K562 (cell line): ENCODE data around the gene EPC2. TPM values are rescaled to one million over a fixed set of nuclear protein-coding genes. Genes with fewer than 3 reads are reported as not detected.

ENCODE experiments used
- ATAC-seq: fragments of 200-7000 bp; cut with Tn5 transposase; 3 replicates; pipeline ENCODE4 v1.9.1; 2020; ENCODE audit warnings: moderate library complexity
- BruUV-seq: library from RNA; stranded (reverse); fragments of 400-500 nt; replicated peaks from 2 replicates; lab custom pipeline; 2021; lab: Mats Ljungman, UMichigan
- CTCF ChIA-PET: fragments of 300-600 bp; formaldehyde crosslinking; extraction: SDS; loops from one replicate; lab custom pipeline; 2021; ENCODE audit warnings: low intra/inter-chr PET ratio; lab: Yijun Ruan, JAX
- POLR2A ChIA-PET: fragments of 300-600, 350-650 bp; sonication (Branson Sonifier 250); formaldehyde crosslinking; extraction: SDS; loops from one replicate; lab custom pipeline; 2021; ENCODE audit warnings: antibody characterized with exemption, inconsistent platforms; lab: Yijun Ruan, JAX
- DNase-seq, 4 experiments: peaks; one replicate each; pipeline versions ENCODE4 v3.0.0 to v3.0.0-alpha.2; 2011 to 2018; ENCODE audit warnings: low spot score in 3 of 4, mixed read lengths in 3 of 4; ENCODE audit errors: extremely low read depth in 1 of 4
- FAIRE-seq: peaks from 2 replicates; lab custom pipeline; 2011; peaks lifted over from hg19 to GRCh38; lab: Jason Lieb, UNC
- H2AFZ ChIP-seq: 2 replicates; pipeline ENCODE4 v1.6.0; 2011; ENCODE audit warnings: low read depth, low read length, control low read depth, inconsistent platforms
- H3K27ac ChIP-seq: fragments of 200-600 bp; 3 replicates; pipeline ENCODE4 v1.8.0; 2011; ENCODE audit warnings: low read depth, mild to moderate bottlenecking, control low read depth, inconsistent platforms, low read length, moderate library complexity, mixed read lengths; ENCODE audit errors: extremely low read depth
- H3K27me3 ChIP-seq, 2 experiments: fragments of 300-600 bp in 1 of 2; 2 replicates in 1 of 2; 3 replicates in 1 of 2; pipeline versions ENCODE4 v1.6.0 to v1.8.0; 2011; ENCODE audit warnings: inconsistent platforms in 2 of 2, low read length in 2 of 2, mild to moderate bottlenecking in 1 of 2, mixed read lengths in 1 of 2, moderate library complexity in 1 of 2; ENCODE audit not compliant: control insufficient read depth in 2 of 2, insufficient read depth in 2 of 2
- H3K36me3 ChIP-seq: fragments of 300-600 bp; 3 replicates; pipeline ENCODE4 v1.8.0; 2011; ENCODE audit warnings: mild to moderate bottlenecking, low read length, inconsistent platforms; ENCODE audit not compliant: control insufficient read depth, insufficient read depth
- H3K4me1 ChIP-seq, 2 experiments: fragments of 200-600 bp in 1 of 2; replicated peaks in 1 of 2; 2 replicates in 1 of 2; 3 replicates in 1 of 2; pipeline versions ENCODE4 v1.5.1 to v1.8.0; 2011; ENCODE audit warnings: inconsistent platforms in 2 of 2, low read length in 2 of 2, mild to moderate bottlenecking in 1 of 2, mixed read lengths in 1 of 2, moderate library complexity in 1 of 2; ENCODE audit not compliant: control insufficient read depth in 2 of 2, insufficient read depth in 2 of 2
- H3K4me2 ChIP-seq: 2 replicates; pipeline ENCODE4 v1.6.1; 2011; ENCODE audit warnings: low read length, control low read depth, inconsistent platforms, mixed read lengths; ENCODE audit not compliant: insufficient read depth
- H3K4me3 ChIP-seq: fragments of 200-600 bp; sonication (generic), shearing (Covaris generic); 2 replicates; pipeline ENCODE4 v1.5.1; 2016; ENCODE audit warnings: control low read depth, inconsistent platforms
- H3K79me2 ChIP-seq: fragments of 200-600 bp; 3 replicates; pipeline ENCODE4 v1.8.0; 2011; ENCODE audit warnings: low read length, inconsistent platforms; ENCODE audit not compliant: control insufficient read depth, insufficient read depth
- H3K9ac ChIP-seq, 2 experiments: 2 replicates each; pipeline versions ENCODE4 v1.6.0 to v1.6.1; 2011; ENCODE audit warnings: low read depth in 2 of 2, low read length in 2 of 2, control low read depth in 1 of 2, inconsistent platforms in 1 of 2, mild to moderate bottlenecking in 1 of 2, mixed read lengths in 1 of 2; ENCODE audit not compliant: insufficient read depth in 1 of 2
- H3K9me1 ChIP-seq: one replicate; pipeline ENCODE4 v1.6.0; 2011; ENCODE audit warnings: inconsistent platforms, mild to moderate bottlenecking, low read length, moderate library complexity; ENCODE audit not compliant: control insufficient read depth, insufficient read depth
- H3K9me3 ChIP-seq: replicated peaks from 2 replicates; pipeline ENCODE4 v1.5.1; 2011; ENCODE audit warnings: low read depth, low read length, inconsistent platforms; ENCODE audit not compliant: control insufficient read depth, insufficient read depth
- H4K20me1 ChIP-seq: replicated peaks from 2 replicates; pipeline ENCODE4 v1.6.1; 2011; ENCODE audit warnings: low read length, inconsistent platforms, mixed read lengths; ENCODE audit not compliant: control insufficient read depth, insufficient read depth
- ARHGAP35 ChIP-seq: fragments of 450-650 bp; IDR thresholded peaks from 2 replicates; pipeline ENCODE4 v1.6.1; 2018; ENCODE audit not compliant: partially characterized antibody
- CREBBP ChIP-seq: IDR thresholded peaks from one replicate; pipeline ENCODE4 v1.6.1; 2012; ENCODE audit warnings: low read depth, mild to moderate bottlenecking, control low read depth, inconsistent platforms, low read length
- EWSR1 ChIP-seq: fragments of 450-650 bp; IDR thresholded peaks from 2 replicates; pipeline ENCODE4 v1.6.1; 2018; ENCODE audit warnings: borderline replicate concordance, mild to moderate bottlenecking, low read depth, moderate library complexity; ENCODE audit not compliant: partially characterized antibody
- ILF3 ChIP-seq: fragments of 450-650 bp; IDR thresholded peaks from 2 replicates; pipeline ENCODE4 v1.6.1; 2018; ENCODE audit warnings: antibody characterized with exemption, mild to moderate bottlenecking, moderate library complexity, borderline replicate concordance
- MAFF ChIP-seq: IDR thresholded peaks from 2 replicates; pipeline ENCODE4 v1.6.1; 2012; ENCODE audit warnings: low read length, improper control_type of control experiment
- NFIC ChIP-seq: fragments of 450-650 bp; IDR thresholded peaks from 2 replicates; pipeline ENCODE4 v1.6.1; 2017; ENCODE audit warnings: mild to moderate bottlenecking, inconsistent platforms
- RFX1 ChIP-seq: fragments of 450-650 bp; IDR thresholded peaks from 2 replicates; pipeline ENCODE4 v1.6.1; 2016; ENCODE audit warnings: mild to moderate bottlenecking, moderate library complexity
- SIN3B ChIP-seq: fragments of 450-650 bp; IDR thresholded peaks from 2 replicates; pipeline ENCODE4 v1.6.1; 2017; ENCODE audit warnings: low read depth, mild to moderate bottlenecking, moderate library complexity
- TCFL5 ChIP-seq: fragments of 250-450 bp; sonication (Bioruptor Pico); conservative IDR thresholded peaks from 2 replicates; pipeline ENCODE4 v1.6.1; 2021; ENCODE audit warnings: mild to moderate bottlenecking, moderate library complexity, matching md5 sums
- TRIM24 ChIP-seq, 2 experiments: fragments of 450-650 bp; IDR thresholded peaks; 2 replicates each; pipeline ENCODE4 v1.6.1; 2016
- ZNF780A ChIP-seq: fragments of 250-450 bp; sonication (Bioruptor Pico); IDR thresholded peaks from 2 replicates; pipeline ENCODE4 v1.5.0; 2021; ENCODE audit warnings: mild to moderate bottlenecking
- WGBS: fragments of 100-300 bp; shearing (Covaris generic); methylation state at CpG from one replicate; pipeline ENCODE4 v1.1.6; 2016; ENCODE audit warnings: low coverage, mixed read lengths; ENCODE audit not compliant: insufficient coverage; ENCODE audit errors: missing lambda C conversion rate; 5-methylcytosine and 5-hydroxymethylcytosine counted together
- in situ Hi-C: fragments of 300-500 bp; cut with MboI; formaldehyde crosslinking; loops from 4 replicates; pipeline ENCODE4 v1.15.0; 2018; ENCODE audit warnings: inconsistent platforms, mixed read lengths
- intact Hi-C: fragments of 100-400 bp; cut with micrococcal nuclease; formaldehyde crosslinking; loops from 2 replicates; pipeline ENCODE4 v1.14.2; 2022
- polyA plus RNA-seq, 8 experiments: library from polyadenylated mRNA; depleted of rRNA in 4 of 8; stranded (reverse) in 5 of 8; unstranded in 3 of 8; fragments of >200 nt; fragmentation: Nextera tagmentation in 2 of 8; fragmentation: Illumina TruSeq in 1 of 8; extraction: Ambion mirVana in 2 of 8; extraction: Trizol in 1 of 8; gene quantifications; 2 replicates each; pipeline versions ENCODE4 v1.2.1 to v1.2.3, GENCODE V29; 2011 to 2014; ENCODE audit warnings: inconsistent platforms in 1 of 8, missing spikeins in 1 of 8
- total RNA-seq, 7 experiments: library from RNA; depleted of rRNA in 6 of 7; stranded (reverse); fragments of >200 nt in 6 of 7; fragmentation: Illumina TruSeq in 2 of 7; extraction: Trizol in 2 of 7; gene quantifications; 2 replicates each; pipeline versions ENCODE4 v1.2.1 to v1.2.3, GENCODE V29; 2011 to 2021; ENCODE audit warnings: low replicate concordance in 1 of 7
- TF ChIP-seq, protein P1 (sequence below): fragments of 450-650 bp; formaldehyde crosslinking; IDR thresholded peaks from 2 replicates; pipeline ENCODE4 v1.4.0; 2022; ENCODE audit warnings: missing genetic modification characterization

EPC2 gene
- total and polyA plus RNA-seq, 9 of the 15 experiments (the other 6 are each of a cell fraction or from before 2014, with no cell fraction given), result 7.0 to 35.8 (median 29.1) TPM

DNA sequence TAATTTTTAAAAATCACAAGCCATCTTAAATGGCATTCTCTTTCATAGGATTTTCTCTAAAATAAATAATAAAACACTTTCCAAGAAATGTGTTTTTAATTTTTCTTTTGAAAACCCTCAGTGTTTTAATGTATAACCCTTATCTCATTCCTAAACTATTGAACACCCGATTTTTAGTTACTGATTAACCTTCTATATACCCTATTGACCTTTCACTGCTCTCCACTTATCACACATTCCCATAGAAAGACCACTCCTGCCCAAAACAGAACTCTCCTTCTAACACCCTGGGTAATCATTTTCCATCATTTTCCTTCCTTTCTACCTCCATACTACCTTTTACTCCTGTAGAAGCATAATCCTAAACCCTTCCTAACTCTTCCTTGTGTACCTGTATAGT lies 102.4 kb downstream of the EPC2 start:
- Histone ChIP-seq H3K27me3 (no peaks in the 10 kb centered on the region), H3K9me3 (no peaks in the 10 kb centered on the region), H3K79me2 (no peaks in the 10 kb centered on the region), H3K4me2 (no peak overlapping the region), H3K9me1 (no peaks in the 10 kb centered on the region), H3K36me3 (0 out of 3 replicates have a peak, but pooled peaks cover 2% of the 10 kb centered on the region), H3K4me1 (no peaks in the 10 kb centered on the region), H3K4me3 (no peak overlapping the region), H2AFZ (no peak overlapping the region), H3K27ac (no peak overlapping the region), H3K9ac (no peak overlapping the region), H4K20me1 (no peaks in the 10 kb centered on the region)
- POLR2A ChIA-PET, result interaction anchor here (0.6 to 0.8 kb wide), 2 partner anchors 17 to 138 kb away, joined by 3 read pairs; no protein-coding TSS in a partner anchor
- FAIRE-seq (no peak), ATAC-seq (no peak), DNase-seq (no peak)
- CTCF ChIA-PET, result no interaction called here
- no TSS peak for BruUV-seq
- in situ Hi-C loops, result no loop called here
- TF ChIP-seq ARHGAP35 (peak; percentile 39), ZNF780A (no peak)
- intact Hi-C loops, result no loop called here
- WGBS, result 24% methylated on average over 1 of the region's 1 CpG

DNA sequence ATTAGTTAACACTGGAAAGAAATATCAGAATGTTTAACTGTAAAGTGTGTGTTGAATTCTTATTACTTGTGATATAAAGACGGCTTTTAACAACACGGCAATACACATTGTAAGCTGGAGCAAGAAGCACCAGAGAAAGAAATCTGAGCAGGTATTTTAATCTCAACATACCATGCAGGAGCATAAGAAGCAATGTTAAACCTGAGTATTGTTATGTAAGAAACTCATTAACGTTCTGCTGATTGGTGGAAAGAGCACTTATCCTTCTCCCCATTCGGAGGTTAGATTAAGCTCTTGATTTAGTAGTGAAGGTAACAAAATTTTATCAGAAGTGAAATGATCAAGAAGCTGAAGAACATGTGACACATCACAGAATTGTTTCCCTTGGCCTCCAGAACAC lies 107.4 kb downstream of the EPC2 start:
- no peak for ATAC-seq
- Histone ChIP-seq H3K9me1 (no peaks in the 10 kb centered on the region), H3K9me3 (no peaks in the 10 kb centered on the region), H3K36me3 (peaks cover 11% of the 10 kb centered on the region; the same call in 1 of the 3 replicates), H4K20me1 (no peaks in the 10 kb centered on the region), H2AFZ (no peak overlapping the region), H3K79me2 (no peaks in the 10 kb centered on the region), H3K4me1 (no peaks in the 10 kb centered on the region), H3K4me3 (no peak overlapping the region), H3K9ac (no peak overlapping the region), H3K27ac (no peak overlapping the region), H3K27me3 (no peaks in the 10 kb centered on the region), H3K4me2 (no peak overlapping the region)
- no peak for DNase-seq
- intact Hi-C loops, result no loop called here
- no peak for FAIRE-seq
- no TSS peak for BruUV-seq
- WGBS, result 78% methylated on average over 4 of the region's 4 CpGs
- CTCF ChIA-PET, result interaction anchor here (0.5 kb wide), 1 partner anchor 344 kb away, joined by 3 read pairs; no protein-coding TSS in a partner anchor
- in situ Hi-C loops, result no loop called here
- POLR2A ChIA-PET, result interaction anchor here (0.6 to 1.5 kb wide), 4 partner anchors 9 to 370 kb away, joined by 3 read pairs; no protein-coding TSS in a partner anchor
- TF ChIP-seq, protein P1, sequence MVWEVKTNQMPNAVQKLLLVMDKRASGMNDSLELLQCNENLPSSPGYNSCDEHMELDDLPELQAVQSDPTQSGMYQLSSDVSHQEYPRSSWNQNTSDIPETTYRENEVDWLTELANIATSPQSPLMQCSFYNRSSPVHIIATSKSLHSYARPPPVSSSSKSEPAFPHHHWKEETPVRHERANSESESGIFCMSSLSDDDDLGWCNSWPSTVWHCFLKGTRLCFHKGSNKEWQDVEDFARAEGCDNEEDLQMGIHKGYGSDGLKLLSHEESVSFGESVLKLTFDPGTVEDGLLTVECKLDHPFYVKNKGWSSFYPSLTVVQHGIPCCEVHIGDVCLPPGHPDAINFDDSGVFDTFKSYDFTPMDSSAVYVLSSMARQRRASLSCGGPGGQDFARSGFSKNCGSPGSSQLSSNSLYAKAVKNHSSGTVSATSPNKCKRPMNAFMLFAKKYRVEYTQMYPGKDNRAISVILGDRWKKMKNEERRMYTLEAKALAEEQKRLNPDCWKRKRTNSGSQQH (CRISPR knock-in tag), result no peak
- TF ChIP-seq ILF3, result no peak
- TF ChIP-seq EWSR1, result no peak
- TF ChIP-seq MAFF, result no peak
- TF ChIP-seq TRIM24 (IDR thresholded peaks at IDR 0.05), result no peak
- no peak for TF ChIP-seq TCFL5 (CRISPR knock-in tag)
- TF ChIP-seq CREBBP, result no peak
- no peak for TF ChIP-seq RFX1
- TF ChIP-seq SIN3B, result no peak
- no peak for TF ChIP-seq NFIC
